Stimulated activated CD8-positive, alpha-beta memory T cell treated with anti-CD3 and anti-CD28 coated beads, Interleukin-4, amount 100 ng/mL, for 24 hours (primary cell): ENCODE results near the gene ATXN7L2.

ENCODE experiments used
- DNase-seq: peaks from one replicate; pipeline ENCODE4 v3.0.0-alpha.2; 2020; ENCODE audit warnings: low read depth

The ATXN7L2 gene

DNA sequence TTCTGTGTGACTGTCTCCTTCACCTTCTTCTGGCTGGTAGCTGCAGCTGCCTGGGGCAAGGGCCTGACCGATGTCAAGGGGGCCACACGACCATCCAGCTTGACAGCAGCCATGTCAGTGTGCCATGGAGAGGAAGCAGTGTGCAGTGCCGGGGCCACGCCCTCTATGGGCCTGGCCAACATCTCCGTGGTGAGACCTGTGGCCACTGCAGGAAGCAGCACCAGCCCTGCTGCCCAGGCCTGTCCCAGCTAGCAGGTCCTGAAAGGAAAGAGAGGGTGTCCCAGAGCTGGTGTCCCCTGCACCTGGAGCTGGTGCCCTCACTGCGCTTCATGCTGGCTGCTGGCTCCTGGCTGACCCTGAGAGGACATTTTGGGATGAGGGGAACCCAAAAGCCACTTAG is 5.9 kb upstream of the ATXN7L2 start:
- DNase-seq: no peak

- DNase-seq: no peak
These were observed 4.9 kb upstream of the ATXN7L2 start for GRCh38 chr1:109478806-109479205.

GRCh38 chr1:109479311-109479710 is 4.4 kb upstream of the ATXN7L2 start:
- no peak for DNase-seq

GRCh38 chr1:109479901-109480300 is 3.8 kb upstream of the ATXN7L2 start:
- DNase-seq: no peak

DNA sequence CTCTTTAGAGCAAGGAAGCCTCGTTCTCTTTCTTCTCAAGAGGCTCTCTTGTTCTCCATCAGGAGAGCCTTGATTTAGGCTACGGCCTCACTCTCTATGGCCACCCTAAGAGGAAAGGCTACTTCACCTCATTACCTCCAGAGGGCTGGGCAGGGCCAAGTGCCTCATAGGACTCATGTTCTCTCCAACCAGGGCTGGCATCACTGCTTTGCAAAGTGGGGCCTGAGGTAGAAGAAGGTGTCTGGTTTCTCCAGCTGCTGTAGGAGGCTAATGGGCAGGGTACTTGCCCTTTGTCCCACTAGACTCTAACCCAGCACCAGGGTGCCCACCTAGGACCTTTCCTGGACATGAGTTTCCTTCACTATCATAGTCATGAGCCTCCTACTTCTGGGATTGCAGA is 2.1 kb upstream of the ATXN7L2 start:
- no peak for DNase-seq

DNA sequence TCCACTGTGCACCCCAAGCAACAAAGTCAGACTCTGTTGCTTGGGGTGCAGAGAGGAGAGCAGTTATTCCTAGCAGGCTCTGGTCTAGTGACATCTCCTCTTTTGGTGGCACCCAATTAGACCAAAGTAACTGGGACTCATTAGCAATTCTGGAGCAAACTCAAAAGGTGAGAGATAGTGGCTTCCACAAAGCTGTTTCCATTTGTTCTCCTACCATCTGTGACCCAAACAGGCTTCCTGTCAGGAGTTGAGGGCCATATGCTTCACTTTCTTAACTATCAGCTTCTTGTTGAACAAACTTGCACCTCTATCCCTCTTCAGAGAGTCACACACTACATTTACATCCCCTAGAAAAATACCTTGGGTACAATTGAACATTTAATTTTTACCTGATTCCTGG is 1.5 kb upstream of the ATXN7L2 start:
- no peak for DNase-seq

DNA sequence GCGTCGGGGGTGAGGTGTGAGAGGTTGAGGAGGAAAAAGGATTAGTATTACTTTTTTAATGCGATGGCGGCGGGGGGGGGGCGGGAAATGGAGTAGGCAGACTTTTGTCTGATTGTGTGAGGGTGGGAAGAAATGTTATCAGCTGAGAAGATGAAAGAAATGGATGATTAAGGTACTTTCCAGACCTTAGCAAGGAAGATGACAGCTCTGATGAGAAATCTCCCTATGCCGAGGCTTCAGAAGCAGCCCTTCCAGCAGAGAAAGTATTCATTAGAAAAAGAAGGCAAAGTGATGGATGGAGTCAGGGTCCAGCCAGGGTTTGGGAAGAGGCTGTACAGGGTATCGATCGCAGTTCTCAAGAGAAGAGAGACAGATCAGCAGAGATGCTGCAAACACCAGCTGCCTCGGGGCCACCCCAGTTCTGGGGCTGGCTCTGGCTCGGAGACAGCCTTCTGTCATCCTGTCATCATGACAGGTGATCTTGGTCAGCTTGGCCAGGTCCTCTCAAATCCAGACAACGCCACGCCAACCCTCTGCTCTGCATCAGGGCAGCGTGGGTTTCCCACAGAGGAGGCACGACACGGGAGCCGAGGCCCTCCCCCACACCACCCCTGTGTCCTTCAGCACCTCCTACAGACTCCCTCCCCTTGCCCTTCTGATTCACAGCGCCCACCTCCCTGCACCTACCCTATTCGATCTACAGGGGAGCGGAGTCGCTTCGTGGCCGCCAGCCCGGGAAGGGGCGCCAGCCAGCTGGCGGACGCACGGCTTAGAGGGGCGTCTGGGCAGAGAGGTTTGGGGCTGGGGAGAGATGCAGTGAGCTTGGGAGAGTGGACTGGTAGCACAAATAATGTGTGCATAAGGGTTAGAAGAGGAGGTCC is 674 bp upstream of the ATXN7L2 start:
- no peak for DNase-seq

GRCh38 chr1:109484519-109484975 is 842 bp downstream of the ATXN7L2 start:
- DNase-seq: no peak

DNA sequence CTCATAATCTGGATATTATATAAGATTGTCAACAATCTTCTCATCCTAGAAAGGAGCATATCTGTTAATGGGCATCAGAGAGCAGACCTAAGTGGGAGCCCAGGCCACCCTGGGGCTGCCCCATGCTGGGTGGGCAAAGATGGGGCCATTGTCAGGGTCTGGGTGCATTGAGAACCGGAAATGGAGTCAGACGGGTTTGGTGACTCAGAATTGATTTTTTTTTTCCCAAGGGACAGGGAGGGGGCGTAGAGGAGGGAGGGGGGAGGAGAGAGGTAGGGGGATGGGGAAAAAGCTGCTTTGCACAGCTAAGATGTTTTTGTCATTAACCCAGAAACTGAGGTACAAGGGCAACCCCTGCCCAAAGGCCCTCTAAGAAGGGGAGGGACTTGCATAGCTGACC is 1.3 kb downstream of the ATXN7L2 start:
- DNase-seq: no peak

GRCh38 chr1:109487261-109487660 is 3.6 kb downstream of the ATXN7L2 start:
- DNase-seq: no peak

GRCh38 chr1:109488201-109488600 is 4.5 kb downstream of the ATXN7L2 start:
- DNase-seq: no peak

DNA sequence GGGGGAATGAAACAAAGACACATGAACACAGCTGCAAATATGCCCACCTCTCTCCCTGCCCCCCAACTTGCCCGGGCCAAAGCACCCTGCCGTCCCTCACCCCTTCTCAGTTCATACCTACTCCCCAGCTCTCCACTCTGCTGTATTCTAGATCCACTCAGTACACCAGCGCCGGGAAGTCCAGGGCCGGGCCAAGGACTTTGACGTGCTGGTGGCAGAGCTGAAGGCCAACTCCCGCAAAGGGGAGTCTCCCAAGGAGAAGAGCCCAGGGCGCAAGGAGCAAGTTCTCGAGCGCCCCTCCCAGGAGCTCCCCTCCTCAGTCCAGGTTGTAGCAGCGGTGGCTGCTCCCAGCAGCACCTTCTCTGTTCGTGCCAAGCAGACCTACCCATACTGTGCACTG is 5.0 kb downstream of the ATXN7L2 start:
- DNase-seq: no peak

DNA sequence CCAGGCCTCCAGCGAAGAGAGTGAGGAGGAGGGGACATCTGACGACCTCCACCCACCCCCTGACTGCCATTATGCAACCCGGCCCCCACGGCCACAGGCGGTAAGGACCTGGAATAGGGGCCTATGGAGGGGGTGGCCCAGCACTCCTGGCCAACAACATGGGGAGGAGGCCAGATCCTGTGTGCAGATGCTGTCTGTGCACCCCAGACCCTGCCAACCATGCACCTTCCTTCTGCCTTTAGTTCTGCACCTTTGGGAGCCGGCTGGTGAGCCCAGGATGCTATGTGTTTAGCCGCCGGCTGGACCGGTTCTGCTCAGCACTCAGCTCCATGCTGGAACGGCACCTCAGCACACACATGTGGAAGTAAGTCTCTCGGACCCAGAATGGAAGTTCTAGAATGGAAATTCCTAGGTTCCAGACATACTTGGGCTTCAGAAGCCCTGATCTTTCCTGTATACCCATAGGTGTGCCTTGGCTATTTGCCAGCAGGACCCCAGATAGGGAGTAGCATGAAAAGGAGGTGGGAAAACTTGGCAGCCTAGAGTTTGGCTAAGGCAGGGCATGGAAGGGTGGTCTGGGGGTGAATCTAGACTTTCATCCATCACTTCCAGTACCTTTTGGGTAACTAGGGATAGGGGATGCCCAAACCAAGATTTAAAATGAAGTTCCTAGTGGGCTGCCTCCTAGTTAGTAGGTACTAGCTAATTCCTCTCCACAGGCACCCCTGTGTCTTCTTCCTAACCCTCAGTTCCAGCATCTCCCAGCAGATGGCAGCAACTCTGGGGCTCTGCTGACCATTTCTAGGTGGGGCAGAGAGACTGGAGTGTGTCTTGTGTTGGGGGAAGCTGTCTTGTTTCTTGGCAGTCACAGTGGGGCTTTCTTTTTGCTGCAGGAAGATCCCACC is 6.6 kb downstream of the ATXN7L2 start:
- peak; percentile 61 for DNase-seq

DNA sequence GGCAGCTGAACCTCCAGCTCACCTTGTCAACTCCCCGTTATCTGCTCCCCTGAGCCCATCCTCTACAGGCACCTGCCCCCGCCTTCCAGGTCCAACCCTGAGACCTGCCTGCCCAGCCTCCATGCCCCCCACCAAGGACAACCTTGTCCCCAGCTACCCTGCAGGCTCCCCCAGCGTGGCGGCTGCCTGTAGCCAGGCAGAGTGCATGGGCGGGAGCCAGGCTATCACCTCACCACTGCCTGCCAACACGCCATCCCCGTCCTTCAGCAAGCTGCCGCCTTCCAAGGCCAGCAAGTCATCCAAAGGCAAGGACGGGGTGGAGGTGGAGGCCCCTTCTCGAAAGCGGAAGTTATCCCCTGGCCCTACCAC is 7.2 kb downstream of the ATXN7L2 start:
- no peak for DNase-seq

DNA sequence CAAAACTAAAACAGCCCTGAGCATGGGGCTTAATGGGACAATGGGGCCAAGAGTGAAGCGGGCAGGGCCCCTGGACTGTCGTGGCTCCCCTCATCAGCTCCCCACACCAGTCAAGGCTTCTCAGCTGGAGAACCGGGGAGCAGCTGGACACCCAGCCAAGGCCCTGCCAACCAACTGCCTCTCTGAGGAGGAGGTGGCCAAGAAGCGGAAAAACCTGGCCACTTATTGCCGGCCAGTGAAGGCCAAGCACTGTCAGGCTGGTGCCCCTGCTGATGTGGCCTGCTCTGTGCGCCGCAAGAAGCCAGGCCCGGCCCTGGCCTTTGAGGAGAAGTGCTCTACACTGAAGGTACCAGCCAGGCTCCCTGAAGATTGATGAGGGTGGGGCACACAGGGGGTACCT is 7.7 kb downstream of the ATXN7L2 start:
- DNase-seq: no peak

DNA sequence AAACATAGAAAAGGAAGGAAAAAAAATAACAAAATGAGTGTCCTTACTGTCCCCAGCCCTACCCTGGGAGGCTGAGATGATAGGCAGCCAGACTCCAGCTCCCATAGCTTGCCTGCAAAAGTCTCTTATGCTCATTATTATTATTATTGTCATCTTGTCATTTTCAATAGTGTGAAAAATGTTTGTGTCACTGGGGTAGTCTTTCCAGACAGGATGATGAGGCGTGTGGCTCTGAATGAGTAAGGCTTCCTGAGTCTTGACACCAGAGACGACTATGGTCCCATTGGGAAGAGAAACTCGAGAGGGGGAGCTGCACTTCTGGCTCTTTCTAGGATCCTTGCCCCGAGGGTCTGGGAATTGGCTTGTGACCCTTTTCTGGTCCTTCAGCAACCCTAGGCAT is 9.1 kb downstream of the ATXN7L2 start:
- DNase-seq: no peak

- no peak for DNase-seq
These were observed 9.5 kb downstream of the ATXN7L2 start for GRCh38 chr1:109493227-109493626.

DNA sequence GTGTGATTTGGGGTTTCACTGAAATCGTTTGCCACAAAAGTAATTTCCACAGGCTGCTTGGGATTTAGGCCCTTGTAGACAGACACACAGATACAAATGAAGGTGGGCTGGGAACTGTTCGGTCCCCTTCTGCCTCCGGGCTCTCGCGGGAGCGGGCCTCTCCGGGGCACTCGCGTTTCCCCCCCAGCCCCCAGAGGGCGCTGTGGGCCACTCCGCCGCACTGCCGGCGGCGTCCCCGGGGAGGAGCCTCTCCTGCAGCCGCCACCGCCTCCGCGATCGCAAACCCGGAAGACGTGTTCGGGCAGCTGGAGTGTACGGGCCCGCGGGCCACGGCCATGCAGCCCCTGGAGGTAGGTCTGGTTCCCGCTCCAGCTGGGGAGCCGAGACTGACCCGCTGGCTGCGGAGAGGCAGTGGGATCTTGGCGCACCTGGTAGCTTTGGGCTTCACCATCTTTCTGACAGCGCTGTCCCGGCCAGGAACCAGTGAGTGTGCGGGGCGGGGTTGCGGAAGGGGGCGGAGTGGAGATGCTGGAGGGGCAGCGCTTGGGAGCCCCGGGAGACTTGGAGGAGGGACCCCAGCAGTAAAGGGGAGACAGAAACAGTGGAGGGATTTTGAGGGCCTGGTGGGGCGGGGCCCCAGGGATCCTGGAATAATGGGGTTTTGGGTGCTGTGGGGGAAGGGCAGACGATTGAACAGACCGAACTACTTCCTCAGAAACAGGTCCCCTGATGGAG is 10.3 kb downstream of the ATXN7L2 start, which contains the start of gene CYB561D1:
Gene CYB561D1, plus strand, starts transcription at position 290 of the 735 bp plus-strand sequence. Its CDS starts 46 bp downstream, at position 336.
- DNase-seq: peak; percentile 85

DNA sequence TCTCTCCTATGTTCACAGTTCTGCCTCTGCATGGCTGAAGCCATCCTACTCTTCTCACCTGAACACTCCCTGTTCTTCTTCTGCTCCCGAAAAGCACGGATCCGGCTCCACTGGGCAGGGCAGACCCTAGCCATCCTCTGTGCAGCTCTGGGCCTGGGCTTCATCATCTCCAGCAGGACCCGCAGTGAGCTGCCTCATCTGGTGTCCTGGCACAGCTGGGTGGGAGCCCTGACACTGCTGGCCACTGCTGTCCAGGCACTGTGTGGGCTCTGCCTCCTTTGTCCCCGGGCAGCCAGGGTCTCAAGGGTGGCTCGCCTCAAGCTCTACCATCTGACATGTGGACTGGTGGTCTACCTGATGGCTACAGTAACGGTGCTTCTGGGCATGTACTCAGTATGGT is 12.0 kb downstream of the ATXN7L2 start:
- DNase-seq: no peak

DNA sequence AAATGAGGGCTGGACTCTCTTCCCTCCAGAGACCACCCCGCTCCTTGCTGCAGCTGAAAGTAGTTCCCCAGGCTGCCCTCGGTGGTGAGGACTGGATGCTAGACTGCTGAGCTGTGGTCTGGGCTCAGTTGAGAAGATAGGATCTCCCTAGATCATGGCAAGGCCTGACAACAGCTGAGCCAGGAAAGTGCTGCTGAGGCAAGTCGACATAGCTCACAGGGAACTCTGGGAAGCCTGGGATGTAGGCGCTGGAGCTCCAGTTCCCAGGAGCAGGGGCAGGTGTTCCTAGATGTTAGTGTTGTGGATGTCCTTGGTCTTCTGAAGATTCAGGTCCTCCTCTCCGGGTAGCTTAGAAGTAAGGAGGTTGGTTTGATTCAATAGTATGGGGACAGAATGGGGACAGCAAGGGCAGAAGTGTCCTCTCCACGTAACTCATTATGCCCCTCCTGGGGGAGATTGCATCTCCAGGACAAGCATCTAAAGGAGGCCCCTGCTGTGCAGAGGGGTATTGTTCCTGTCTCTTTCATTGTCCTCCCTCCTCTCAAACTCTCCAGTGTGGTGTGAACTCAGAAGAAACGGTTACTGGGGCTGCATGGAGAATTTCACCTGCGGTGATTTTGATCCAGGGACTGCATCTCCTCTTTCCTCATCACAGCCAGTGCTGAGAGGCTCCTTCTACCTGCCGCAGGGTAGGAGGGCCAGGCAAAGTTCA is 13.9 kb downstream of the ATXN7L2 start:
- DNase-seq: no peak

DNA sequence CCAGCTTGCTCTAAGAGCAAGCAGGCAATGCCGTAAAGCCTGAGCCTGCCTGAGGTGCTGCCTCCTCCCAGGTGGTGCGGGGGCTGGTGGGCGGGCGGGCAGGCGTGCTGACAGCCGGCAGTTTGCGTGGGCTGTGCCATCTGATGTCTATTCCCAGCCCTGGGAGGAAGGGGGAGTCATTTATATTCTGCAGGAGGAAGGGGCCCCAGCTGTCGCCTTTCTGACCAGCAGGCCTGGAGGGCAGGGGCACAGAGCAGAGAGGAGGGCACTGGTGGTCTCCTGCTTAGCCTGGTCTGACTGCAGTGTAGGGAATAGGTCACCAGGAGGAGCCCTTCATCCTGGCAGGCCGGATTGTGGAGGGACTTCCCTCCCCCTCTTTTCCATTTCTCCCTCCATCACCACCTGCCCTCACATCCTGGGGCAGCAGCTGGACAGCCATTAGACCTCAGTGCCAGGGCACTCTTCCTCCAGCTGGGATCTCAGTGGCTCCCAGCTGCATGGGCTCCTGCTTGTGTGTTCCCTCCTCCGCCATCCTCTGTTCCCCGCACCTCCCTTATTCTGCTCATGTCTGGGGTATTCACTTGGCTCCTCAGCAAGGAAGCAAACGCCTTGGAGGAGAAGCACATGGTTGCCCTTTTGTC is 14.6 kb downstream of the ATXN7L2 start:
- no peak for DNase-seq
